Activated naive CD8-positive, alpha-beta T cell treated with anti-CD3 and anti-CD28 coated beads, Interleukin-2, amount 50 U/mL, for 16 hours (primary cell): ENCODE data around the gene SMLR1.

ENCODE experiments used
- DNase-seq: peaks from one replicate; pipeline ENCODE4 v3.0.0-alpha.2; 2020; ENCODE audit warnings: low read depth, low spot score

The SMLR1 gene

DNA sequence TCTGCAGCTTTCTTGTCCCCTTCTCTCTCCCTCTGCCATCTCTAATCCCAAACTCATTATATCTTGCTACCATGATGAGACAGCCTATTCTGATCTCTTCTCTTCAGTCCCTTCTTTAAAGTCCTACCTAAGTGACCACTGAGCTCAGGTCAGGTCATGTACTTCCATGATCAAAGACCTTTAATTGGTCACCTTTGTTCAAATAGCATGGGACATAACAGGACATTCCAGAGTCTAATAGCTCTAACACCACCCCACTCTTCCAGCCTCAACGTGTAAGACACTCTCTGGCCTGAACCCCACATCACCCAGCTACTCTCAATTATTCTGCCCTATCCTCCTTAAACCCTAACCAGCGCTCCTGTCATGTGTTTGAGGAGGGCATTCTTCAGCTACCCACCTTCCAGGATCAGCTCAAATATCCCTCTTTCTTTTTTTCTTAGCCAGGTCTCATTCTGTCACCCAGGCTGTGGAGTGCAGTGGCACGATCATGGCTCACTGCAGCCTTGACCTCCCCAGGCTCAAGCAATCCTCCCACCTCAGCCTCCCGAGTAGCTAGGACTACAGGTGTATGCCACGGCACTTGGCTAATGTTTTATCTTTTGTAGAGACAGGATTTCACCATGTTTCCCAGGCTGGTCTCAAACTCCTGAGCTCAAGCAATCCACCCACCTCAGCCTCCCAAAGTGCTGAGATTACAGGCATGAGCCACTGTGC, 2.1 kb upstream of the SMLR1 start:
- no peak for DNase-seq

DNA sequence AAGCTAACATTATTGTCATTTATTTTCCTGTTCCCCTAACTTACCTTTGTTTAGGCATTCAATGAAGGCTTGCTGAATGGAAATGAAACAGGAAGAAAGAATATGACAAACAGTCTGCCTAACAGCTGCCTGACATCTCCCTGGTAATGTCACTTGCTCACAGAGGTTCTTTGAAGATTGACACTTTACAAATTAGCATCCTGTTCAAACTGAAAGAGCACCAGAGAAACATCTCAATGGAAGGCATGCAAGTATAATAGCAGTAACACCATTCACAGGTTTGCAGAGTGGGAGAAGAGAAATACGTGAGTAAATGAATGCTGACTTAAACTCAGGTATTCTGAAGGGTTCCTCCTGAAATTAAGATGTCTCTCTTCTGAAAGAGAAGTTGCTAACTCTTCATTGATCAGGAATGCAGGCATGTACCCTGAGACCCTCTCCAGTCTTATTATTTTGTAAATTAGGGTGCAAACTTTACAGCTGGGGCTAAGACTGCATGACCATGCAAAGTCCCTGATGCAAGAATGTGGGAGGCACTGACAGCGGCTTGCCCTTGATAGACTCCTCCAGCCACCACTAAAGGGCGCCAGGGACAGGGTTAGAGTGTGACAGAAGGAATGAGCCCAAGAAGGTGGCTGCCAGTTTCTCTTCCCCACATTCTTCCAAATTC, 1.3 kb upstream of the SMLR1 start:
- DNase-seq: no peak

DNA sequence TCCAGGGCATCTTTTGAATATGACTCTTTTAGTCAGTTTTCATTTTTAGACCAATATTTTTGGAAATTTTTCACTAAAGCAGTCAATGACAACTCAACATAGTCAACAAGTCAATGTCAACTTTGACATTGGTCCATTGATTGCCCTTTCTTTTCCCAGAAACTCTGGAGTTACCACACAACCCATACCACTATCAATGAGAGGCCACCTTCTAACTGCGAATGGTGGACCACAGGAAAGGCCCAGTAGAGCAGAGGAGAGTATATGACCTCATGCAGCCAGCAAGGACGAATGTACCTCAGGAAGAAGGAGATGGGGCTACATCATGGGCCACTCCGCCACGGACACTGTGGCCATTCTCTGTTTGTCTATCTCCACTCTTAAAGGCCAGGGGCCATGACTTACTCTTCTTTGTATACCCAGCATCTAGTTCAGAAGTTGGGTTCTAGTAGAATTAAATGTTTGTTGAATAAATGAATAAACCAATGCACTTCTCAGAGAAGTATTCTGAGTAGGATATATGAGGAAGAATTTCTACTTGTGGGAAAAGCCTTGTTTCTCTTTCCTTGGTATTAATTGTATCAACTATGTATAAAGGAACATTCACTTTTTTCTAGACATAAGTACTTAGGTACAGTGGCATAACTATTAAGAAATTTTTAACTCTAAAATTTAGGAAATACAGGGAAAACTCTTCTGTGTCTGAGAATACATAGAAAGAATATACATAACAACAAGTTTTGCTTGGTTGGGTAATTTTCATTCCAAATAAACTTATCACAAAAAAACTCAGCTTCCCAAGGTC, 562 bp upstream of the SMLR1 start:
- DNase-seq: no peak

DNA sequence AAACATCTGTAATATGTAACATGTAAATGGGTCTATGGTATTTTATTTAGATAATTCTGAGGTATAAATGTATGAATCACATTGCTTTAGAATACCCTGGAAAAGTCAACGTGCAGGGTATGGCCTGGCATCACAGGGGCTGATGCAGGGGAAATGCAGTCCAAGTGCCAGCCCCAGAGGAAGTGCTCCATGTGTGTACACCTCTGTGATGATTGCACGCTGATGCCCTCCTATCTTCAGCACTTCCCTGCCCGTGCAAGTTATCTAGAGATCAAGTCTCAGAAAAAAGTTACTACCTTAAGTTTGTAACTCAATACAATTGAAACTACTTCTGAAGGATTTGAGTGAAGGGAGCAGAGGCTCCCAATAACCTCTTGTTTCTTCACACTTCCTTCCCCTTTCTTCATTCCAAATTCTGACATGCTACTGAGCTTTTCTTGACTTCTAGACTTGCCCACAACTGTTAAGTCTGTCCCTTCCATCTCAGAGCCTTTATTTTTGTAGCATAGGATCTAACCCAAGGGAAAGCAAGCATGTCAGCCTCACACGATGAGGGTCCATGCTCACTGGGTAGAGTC, 2.2 kb downstream of the SMLR1 start:
- DNase-seq: no peak

DNA sequence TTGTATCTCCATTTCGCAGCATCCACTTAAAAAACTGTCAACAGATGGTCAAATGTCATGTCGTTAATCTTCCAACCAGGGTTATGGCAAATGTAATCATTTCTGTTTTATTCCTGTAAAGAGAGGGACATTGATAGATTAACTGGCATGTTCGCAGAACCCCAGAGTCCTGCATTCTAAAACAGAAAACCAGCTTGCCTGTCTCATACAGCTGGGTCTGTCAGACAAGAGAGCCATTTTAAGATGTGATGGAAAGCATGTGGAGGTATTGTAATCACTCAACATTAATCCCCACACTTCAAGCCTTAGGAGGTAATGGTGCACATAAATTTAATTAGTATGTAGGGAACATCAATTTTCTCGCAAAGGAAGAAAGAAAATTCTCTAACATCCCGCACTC, 4.4 kb downstream of the SMLR1 start:
- DNase-seq: no peak

DNA sequence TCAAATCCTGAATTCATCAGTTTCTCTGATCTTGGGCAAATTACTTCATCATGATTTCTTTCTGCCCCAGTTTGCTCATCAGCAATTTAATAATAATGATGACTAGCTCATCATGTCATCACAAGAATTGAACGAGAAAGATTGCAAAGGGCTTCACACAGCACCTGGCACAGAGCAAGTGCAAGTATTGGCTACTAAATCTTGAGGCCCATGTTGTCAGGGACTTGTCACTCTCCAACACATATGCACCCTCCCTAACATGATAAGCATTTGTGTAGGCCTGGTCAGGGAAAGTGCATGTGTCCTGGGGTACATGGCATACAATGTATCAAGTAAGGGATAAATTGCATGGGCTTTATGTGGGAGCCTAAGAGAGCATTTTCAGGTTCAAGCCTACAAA, 6.4 kb downstream of the SMLR1 start:
- DNase-seq: no peak

DNA sequence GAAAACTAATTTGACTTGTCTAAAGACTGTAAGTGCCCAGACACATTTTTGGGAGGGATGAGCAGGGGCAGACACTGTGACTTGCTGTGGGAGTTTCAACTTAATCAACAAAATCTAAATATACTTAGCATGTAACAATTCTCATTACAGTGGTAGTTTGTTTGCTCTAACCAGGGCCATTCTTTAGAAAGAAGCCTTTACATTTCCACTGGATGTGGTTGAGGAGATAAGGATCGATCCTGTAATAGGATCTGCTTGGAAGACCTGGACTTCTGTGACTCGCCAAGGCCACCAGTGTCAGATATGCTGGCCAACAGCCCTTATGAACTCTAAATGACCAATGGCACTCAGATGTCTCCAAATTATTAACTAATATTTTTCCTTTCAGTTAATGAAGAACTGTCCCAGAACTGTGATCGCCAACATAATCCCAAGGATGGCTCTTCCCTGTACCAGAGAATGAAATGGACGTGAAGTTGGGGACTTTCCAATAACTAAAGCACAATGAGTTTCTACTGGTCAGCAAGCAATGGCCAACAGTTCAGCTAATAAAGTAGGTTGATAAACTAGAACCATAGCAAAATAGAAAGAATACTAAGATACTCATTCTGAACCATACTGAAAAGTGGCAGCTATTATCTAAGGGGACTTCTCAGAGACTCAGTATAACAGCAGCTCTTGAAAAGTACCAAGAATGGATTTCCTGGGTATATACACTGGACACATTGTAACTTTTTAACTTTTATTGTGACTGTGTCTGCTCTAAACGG, 7.5 kb downstream of the SMLR1 start:
- DNase-seq: no peak

DNA sequence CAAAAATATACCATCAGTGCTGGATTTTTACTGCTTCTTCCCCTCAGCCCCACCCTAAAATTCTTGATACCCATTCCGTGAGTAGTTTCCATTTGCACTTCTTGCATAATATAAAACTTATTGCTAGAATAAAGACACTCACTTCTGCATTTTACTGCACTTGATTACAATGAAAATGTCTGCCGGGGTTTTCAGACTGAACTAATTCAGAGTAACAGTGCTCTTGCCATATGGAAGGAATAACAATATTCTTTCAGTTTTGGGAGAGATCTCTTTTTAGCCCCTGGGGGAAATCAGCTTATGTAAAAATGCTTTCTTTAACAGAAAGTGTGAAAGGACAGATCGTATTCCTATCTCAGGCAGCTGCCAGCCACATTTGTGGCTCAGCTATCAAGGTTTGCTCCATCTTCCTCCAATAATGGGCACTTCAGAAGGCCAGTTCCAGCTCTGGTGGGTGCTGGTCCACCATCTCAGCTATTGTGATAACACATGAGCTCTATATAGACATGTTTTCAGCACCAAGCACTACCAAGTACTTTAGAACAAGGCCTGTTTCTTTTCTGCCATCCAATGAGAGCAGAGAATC, 8.9 kb downstream of the SMLR1 start:
- DNase-seq: no peak

DNA sequence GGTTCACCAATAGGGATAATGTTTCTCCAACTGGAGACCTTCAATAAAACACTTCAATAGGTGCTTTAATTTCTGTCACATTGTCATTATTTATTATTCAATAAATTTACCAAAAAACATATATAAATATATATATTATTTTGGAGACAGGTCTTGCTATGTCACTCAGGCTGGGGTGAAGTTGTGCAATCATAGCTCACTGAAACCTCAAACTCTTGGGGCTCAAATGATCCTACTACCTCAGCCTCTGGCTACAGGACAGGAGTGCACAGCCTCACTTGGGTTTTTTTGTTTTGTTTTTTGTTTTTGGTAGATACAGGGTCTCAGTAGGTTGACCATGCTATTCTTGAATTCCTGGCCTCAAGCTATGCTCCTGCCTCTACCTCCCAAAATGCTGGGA, 9.9 kb downstream of the SMLR1 start:
- no peak for DNase-seq

DNA sequence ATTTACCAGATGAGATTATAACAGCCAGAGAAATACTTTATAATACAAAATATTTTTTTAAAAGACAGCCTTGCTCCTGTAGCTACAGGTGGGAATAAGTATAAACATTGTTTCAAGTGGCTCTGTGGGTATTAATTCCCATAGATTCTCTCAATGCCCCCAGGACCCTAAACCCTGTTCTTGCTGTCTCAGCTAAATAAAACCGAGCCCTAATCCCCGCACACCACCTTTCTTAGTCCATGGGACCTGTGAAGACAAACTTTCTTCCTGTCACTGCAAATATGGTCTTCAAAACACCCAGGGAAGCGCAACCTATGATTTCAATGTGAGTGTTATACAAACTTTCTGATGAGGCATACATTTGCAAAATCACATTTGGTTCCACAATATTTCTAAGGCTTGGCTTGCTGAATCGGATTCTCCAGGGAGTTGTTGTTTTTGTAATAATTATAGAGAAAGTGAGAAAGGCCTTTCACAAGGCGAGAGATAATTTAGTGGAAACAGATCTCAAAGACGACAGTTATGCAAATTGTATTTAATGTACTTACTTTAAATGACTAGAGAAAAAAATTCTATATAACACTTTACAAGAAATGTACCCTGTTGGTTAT, 11.1 kb downstream of the SMLR1 start:
- DNase-seq: no peak

DNA sequence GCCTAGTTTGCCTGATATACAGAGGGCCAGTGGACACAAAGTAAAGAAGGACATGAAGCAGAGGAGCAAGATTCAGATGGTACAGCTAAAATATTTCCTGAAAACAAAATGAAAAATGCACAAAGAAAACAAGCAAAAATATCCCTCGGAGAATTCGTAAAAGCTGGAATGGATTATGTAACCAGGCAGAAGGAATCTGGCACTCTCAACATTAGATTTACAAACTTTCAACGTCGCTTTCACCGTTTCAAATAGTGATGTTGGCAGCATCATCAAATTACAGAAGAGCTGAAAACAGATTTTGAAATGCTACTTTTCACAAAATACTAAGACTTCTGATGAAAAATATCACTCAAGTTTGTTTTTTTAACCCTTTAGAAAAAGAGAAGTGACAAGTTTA, 11.7 kb downstream of the SMLR1 start:
- no peak for DNase-seq

DNA sequence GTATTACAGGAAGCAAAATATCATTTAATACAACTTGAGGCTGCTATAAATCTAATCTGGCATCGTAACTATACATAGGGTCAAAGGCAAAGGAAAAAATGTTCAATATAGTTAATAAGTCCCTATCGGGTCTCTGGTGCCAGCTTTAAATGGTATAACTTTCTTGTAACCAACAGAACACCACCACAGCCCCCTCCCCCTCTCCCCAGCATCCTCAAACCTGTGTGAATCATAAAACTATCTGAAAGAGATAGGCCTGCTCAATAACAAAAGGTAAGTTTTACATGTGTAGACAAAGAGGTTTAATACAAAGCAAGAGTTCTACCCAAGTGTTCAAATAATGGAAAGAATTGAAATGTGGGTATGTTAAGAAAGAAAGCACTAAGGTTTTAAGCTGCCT, 12.2 kb downstream of the SMLR1 start:
- DNase-seq: no peak

DNA sequence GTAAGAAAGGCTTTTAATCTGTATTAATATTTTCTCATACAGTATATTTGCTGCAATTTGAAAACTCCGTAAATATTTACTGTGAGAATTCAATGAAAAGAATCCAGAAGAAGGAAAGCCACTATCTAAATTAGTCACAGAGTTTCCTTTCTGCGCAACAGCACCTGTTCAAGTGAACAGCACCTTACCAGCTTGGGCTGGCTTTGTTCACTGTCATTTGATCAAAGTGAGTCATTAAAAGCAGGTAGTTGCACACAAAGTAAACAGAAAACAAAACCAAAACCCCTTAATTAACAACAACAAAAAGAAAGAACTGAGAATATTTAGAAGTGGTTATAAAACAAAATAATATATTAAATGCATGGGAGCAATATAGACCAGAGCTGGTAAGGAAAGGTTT, 12.8 kb downstream of the SMLR1 start:
- no peak for DNase-seq

DNA sequence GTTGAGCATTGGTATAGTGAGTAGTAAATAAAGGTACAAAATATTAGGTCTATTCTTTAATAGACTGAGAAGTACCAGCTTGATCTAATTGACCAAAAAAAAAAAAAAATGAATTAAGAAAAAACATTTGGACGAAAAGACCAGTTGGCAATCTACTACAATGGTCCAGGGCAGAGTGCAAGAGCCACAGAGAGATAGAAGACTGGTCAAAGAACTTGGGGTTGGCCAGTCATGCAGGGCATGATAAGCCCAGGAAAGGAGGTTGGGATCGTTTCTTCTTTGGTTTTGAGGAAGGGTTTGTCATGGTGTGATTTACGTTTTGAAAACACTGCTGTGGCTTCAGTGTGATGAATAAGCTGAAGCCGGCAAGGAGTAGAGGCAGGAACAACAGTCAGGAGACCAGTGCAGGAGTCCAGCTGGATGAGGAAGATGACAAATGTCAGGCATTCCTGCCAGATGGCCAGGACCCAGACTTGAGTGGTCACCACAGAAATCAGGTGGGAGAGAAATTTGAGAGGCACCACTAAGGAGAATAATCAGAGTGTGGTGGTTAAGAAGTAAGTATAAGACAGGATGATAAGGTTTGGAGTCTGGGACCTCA, 14.0 kb downstream of the SMLR1 start:
- no peak for DNase-seq

DNA sequence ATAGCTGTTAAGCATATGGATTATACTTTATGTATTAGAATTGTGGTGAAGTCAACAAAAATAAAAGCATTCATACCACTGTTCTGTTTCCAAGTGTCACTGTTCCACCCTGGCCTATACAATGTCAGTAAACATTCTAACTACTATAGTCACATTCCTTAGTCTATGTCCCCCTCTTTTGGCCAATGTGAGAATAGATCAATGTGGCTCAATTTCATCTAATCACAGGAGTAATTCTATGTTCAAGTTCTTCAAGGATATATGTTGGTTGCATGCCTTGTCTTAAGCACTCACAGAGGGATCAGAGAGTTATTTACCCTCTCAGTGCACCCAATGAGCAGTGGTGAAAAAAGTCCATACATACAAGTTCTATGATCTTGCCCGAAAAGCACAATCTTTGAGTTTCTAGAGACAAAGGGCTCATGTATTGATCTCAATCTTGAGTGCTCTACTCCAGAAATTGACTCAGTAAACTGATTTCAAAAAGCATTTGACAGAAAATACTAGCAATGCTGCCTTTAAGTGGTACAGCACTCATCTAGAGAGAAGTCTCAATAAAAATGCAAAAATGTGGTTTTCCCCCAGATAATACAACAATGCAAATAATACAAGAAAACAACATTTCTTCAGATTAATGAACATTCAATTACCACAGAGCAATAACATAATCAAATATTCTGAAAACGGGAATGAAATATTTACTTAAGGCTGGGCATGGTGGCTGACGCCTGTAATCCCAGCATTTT, 16.5 kb downstream of the SMLR1 start:
- DNase-seq: no peak

DNA sequence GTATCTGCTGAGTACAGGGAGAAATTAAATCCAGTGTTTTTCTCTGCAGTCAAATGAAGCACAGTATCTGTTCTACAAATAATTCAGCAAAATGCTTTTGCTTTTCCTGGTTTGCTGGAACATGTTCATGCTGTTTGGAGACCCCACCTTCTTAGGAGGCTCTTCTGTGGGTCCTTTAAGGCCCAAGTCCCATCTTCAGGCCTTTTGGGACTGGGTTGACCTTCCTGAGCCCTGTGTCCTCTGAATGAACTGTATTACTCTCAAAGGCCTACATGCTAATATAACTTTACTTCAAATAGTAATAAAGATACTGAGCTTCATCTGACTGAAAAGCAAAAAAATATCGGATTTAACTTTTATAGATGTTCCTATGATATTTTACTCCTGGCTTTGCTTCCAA, 19.3 kb downstream of the SMLR1 start:
- no peak for DNase-seq

DNA sequence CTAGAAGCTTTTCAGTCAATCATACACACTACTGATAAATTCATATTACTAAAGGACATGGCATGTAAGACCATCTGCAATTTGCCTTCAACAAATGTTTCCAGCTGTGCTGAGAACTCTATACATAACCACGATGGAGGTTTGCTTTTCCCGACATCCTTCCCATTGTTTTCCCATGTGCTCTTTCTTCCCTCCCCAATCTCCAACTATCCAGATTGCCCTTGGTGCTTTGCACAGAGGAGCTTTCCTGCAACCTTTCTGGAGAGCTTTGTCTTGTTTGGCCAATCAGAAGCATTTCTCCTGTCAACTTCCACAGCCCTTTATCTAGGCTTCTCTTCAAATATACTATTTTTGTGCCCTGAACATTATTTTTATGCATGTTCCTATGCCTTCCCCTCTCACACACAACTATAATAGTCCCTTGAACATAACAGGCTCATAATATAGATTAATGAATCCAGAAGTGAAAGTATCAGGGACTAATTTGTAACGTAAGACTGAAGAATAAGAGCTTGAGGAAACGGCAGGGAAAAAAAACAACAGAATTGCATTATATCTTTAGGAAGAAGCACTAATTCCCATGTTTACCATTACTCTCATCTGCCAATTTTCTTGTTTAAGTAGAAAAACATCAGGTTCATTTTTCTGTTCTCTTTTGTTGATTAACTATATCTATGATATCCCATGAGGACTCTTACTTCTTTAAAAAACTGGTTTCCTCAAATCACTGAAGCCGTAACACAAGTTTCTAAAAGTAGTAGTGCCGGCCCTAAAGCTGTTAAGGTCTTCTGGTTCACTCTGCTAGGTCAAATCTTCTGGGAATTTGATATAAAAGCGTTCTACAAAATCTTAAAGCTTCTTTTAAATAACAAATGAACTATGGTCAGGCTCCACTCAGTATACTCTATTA, 20.1 kb downstream of the SMLR1 start:
- no peak for DNase-seq

DNA sequence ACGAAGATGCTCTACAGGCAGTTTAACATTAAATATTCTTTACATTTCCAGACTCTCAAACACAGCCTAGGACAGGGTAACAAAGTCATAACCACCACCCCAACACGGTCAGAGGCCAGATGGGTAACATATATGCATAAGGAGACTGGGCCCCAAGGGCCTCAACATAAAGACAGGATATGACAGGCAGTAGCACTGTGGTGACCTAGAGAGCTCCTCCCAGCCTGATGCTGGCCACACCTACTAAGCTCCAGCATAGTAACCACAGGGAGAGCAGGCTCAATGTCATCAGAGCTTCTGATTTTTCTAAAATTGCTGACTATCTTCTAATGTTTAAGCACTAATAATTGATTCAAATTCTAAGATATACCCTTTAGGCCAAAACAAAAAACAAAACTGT, 21.7 kb downstream of the SMLR1 start:
- DNase-seq: no peak

DNA sequence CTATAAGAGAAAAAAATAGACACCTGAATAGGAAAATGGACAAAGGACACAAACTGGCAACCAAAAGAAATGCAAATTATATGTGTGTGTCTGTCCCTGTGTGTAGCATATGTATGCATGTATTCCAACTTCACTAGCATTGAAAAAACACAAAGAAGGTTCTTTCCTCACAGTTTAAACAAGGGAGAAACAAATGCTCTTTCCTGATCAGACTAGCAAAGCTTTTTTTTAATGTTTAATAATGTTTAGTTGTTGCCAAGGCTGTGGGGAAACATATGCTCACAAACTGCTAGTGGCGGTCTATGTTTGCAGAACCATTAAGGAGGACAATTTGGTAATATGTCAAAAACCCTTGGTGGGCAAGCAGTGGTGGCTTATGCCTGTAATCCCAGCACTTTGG, 22.4 kb downstream of the SMLR1 start:
- no peak for DNase-seq
